Measurements from ENCODE around the gene MTUS2. TPM values are rescaled to one million over a fixed set of nuclear protein-coding genes. Genes with fewer than 3 reads are reported as not detected.

MTUS2 gene
- total and polyA plus RNA-seq, 2 donors (not counting 1 experiment from before 2014, with no cell fraction given), result 0.06 TPM; not detected in 1

- Histone ChIP-seq H3K9ac (ENCODE audit: insufficient read depth, low read length) (no peak overlapping the region), H3K27ac (ENCODE audit: insufficient read depth, low read length) (no peak overlapping the region), H3K9me3 (ENCODE audit: control insufficient read depth, insufficient read depth, low read depth, low read length) (no peaks in the 10 kb centered on the region), H4K20me1 (ENCODE audit: control insufficient read depth, extremely low read depth, insufficient read depth, low read length) (no peaks in the 10 kb centered on the region), H3K27me3 (ENCODE audit: control insufficient read depth, insufficient read depth, low read length) (no peaks in the 10 kb centered on the region), H3K79me2 (ENCODE audit: control insufficient read depth, insufficient read depth, low read length) (no peaks in the 10 kb centered on the region), H3K4me3 (replicated peaks in 1 of 4; ENCODE audit: control extremely low read depth in 1 of 4, insufficient read depth in 1 of 4, low read depth in 3 of 4, low read length in 4 of 4) (no peak overlapping the region), H3K4me1 (ENCODE audit: control insufficient read depth, extremely low read depth, insufficient read depth, low read length) (no peaks in the 10 kb centered on the region), H3K36me3 (ENCODE audit: control insufficient read depth, insufficient read depth, low read length) (no peaks in the 10 kb centered on the region), H2AFZ (ENCODE audit: low read length) (no peak overlapping the region), H3K4me2 (ENCODE audit: extremely low read depth, insufficient read depth, low read length) (no peak overlapping the region)
- TF ChIP-seq, protein P1, sequence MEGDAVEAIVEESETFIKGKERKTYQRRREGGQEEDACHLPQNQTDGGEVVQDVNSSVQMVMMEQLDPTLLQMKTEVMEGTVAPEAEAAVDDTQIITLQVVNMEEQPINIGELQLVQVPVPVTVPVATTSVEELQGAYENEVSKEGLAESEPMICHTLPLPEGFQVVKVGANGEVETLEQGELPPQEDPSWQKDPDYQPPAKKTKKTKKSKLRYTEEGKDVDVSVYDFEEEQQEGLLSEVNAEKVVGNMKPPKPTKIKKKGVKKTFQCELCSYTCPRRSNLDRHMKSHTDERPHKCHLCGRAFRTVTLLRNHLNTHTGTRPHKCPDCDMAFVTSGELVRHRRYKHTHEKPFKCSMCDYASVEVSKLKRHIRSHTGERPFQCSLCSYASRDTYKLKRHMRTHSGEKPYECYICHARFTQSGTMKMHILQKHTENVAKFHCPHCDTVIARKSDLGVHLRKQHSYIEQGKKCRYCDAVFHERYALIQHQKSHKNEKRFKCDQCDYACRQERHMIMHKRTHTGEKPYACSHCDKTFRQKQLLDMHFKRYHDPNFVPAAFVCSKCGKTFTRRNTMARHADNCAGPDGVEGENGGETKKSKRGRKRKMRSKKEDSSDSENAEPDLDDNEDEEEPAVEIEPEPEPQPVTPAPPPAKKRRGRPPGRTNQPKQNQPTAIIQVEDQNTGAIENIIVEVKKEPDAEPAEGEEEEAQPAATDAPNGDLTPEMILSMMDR (conservative IDR thresholded peaks at IDR 0.05 in 1 of 2, IDR thresholded peaks at IDR 0.05 in 1 of 2; ENCODE audit: low read depth in 1 of 2, low read length in 2 of 2), result peak; percentile 76 to 93
- no peak for TF ChIP-seq EZH2 (IDR thresholded peaks at IDR 0.05; ENCODE audit: low read length, missing control alignments)
- DNase-seq (ENCODE audit: low read depth in 2 of 2), result peak; percentile 30 to 31
Observed at GRCh38 chr13:29362849-29363604, 542.9 kb downstream of the MTUS2 start.

DNA sequence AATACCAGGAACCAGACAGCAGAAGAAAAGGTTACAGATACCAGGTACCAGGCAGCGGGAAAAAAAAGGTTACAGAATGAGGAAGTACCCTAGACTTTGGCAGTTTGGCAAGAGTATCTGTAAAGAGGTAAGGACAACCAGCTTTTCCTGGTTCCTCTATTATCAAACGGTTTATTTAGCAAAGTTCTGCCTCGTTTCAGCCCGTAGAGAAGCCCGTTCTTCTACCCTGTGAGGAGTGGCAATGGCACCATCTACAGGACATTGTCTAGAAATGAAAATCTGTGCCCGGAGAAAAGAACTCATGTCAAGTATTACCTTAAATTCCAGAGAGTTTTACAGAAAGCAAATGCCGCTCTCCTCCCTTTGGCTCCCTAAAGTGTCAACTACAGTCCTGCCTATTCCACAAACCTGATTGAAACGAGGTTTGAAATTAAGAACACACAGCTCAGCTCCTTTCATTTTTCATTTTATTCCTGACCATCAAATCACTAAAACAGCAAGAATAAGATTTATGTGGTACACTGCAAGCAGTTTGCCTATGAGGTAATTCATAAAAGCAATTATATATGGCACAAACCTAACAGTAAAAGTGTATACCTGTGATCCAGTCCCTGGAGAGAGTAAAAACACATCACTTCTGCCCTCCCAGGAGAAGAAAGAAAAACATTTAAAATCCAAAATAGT, 549.1 kb downstream of the MTUS2 start:
- H3K4me1 ChIP-seq (ENCODE audit: control insufficient read depth, extremely low read depth, insufficient read depth, low read length), result no peaks in the 10 kb centered on the region
- no peaks in the 10 kb centered on the region for H3K79me2 ChIP-seq (ENCODE audit: control insufficient read depth, insufficient read depth, low read length)
- H3K9ac ChIP-seq (ENCODE audit: insufficient read depth, low read length), result no peak overlapping the region
- no peak overlapping the region for H3K4me2 ChIP-seq (ENCODE audit: extremely low read depth, insufficient read depth, low read length)
- no peak overlapping the region for H3K27ac ChIP-seq (ENCODE audit: insufficient read depth, low read length)
- H3K4me3 ChIP-seq (replicated peaks in 1 of 4; ENCODE audit: control extremely low read depth in 1 of 4, insufficient read depth in 1 of 4, low read depth in 3 of 4, low read length in 4 of 4), result no peak overlapping the region
- H2AFZ ChIP-seq (ENCODE audit: low read length), result no peak overlapping the region
- no peaks in the 10 kb centered on the region for H3K27me3 ChIP-seq (ENCODE audit: control insufficient read depth, insufficient read depth, low read length)
- no peaks in the 10 kb centered on the region for H4K20me1 ChIP-seq (ENCODE audit: control insufficient read depth, extremely low read depth, insufficient read depth, low read length)
- no peaks in the 10 kb centered on the region for H3K36me3 ChIP-seq (ENCODE audit: control insufficient read depth, insufficient read depth, low read length)
- H3K9me3 ChIP-seq (ENCODE audit: control insufficient read depth, insufficient read depth, low read depth, low read length), result no peaks in the 10 kb centered on the region
- peak; percentile 23 to 36 for DNase-seq (ENCODE audit: low read depth in 2 of 2)
- TF ChIP-seq, protein P1 (conservative IDR thresholded peaks at IDR 0.05 in 1 of 2, IDR thresholded peaks at IDR 0.05 in 1 of 2; ENCODE audit: low read depth in 1 of 2, low read length in 2 of 2), result peak; percentile 40 to 58
- no peak for TF ChIP-seq EZH2 (IDR thresholded peaks at IDR 0.05; ENCODE audit: low read length, missing control alignments)

DNA sequence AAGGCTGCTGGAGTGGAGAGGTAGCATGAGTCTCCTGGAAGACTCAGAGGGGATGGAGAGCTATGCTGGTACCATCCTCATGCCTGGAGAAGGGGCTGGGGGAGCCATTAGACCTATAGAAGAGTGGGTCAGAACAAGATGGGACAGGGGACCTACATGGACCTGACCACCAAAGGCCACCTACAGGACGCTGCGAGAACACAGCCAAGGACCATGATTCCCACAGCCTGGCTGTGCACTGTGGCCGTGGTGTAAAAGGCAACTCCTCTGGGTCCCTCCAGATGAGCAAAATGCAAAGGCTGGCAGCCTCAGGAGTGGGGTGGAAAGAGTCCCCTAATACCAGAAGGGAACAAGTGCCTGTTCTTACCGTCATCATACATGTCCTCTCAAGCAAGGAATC, 559.1 kb downstream of the MTUS2 start:
- Histone ChIP-seq H4K20me1 (ENCODE audit: control insufficient read depth, extremely low read depth, insufficient read depth, low read length) (no peaks in the 10 kb centered on the region), H3K27ac (ENCODE audit: insufficient read depth, low read length) (no peak overlapping the region), H3K4me1 (ENCODE audit: control insufficient read depth, extremely low read depth, insufficient read depth, low read length) (no peaks in the 10 kb centered on the region), H3K4me2 (ENCODE audit: extremely low read depth, insufficient read depth, low read length) (no peak overlapping the region), H3K79me2 (ENCODE audit: control insufficient read depth, insufficient read depth, low read length) (no peaks in the 10 kb centered on the region), H3K4me3 (replicated peaks in 1 of 4; ENCODE audit: control extremely low read depth in 1 of 4, insufficient read depth in 1 of 4, low read depth in 3 of 4, low read length in 4 of 4) (no peak overlapping the region), H3K9ac (ENCODE audit: insufficient read depth, low read length) (no peak overlapping the region), H3K9me3 (ENCODE audit: control insufficient read depth, insufficient read depth, low read depth, low read length) (no peaks in the 10 kb centered on the region), H2AFZ (ENCODE audit: low read length) (no peak overlapping the region), H3K27me3 (ENCODE audit: control insufficient read depth, insufficient read depth, low read length) (no peaks in the 10 kb centered on the region), H3K36me3 (ENCODE audit: control insufficient read depth, insufficient read depth, low read length) (no peaks in the 10 kb centered on the region)
- TF ChIP-seq, protein P1 (conservative IDR thresholded peaks at IDR 0.05 in 1 of 2, IDR thresholded peaks at IDR 0.05 in 1 of 2; ENCODE audit: low read depth in 1 of 2, low read length in 2 of 2), result no peak
- no peak for TF ChIP-seq EZH2 (IDR thresholded peaks at IDR 0.05; ENCODE audit: low read length, missing control alignments)
- no peak for DNase-seq (ENCODE audit: low read depth in 2 of 2)
